Body of pancreas (tissue), 4 donors: ENCODE data around the gene TNFRSF1A. TPM values are rescaled to one million over a fixed set of nuclear protein-coding genes. Genes with fewer than 3 reads are reported as not detected.

Experiments
- ATAC-seq: fragments of 150-250 bp; one replicate; pipeline ENCODE4 v1.9.1; 2016
- DNase-seq, 4 donors: peaks; one replicate each; pipeline ENCODE4 v3.0.0-alpha.2; 2019
- H3K27ac ChIP-seq, 4 donors: fragments of 200-600 bp; sonication (generic); 1 replicate in 3 of 4; 2 replicates in 1 of 4; pipeline versions ENCODE4 v1.5.1 to v1.6.1; 2016 to 2019; ENCODE audit warnings: mild to moderate bottlenecking in 1 of 4, mixed read lengths in 1 of 4, moderate library complexity in 1 of 4
- H3K27me3 ChIP-seq, 2 donors: fragments of 200-600 bp; sonication (generic); one replicate each; pipeline ENCODE4 v1.6.0; 2016; ENCODE audit warnings: mild to moderate bottlenecking in 1 of 2
- H3K36me3 ChIP-seq, 2 donors: fragments of 200-600 bp; sonication (generic); replicated peaks in 1 of 2; 2 replicates each; pipeline ENCODE4 v1.5.1; 2016; ENCODE audit warnings: low read depth in 2 of 2; ENCODE audit not compliant: insufficient read depth in 1 of 2
- H3K4me1 ChIP-seq: fragments of 200-600 bp; sonication (generic); one replicate; pipeline ENCODE4 v1.6.0; 2016
- H3K4me3 ChIP-seq, 2 donors: fragments of 200-600 bp; sonication (generic); 1 replicate in 1 of 2; 2 replicates in 1 of 2; pipeline ENCODE4 v1.5.1; 2016 to 2019
- H3K9me3 ChIP-seq, 3 donors: fragments of 200-600 bp; sonication (generic); 1 replicate in 2 of 3; 2 replicates in 1 of 3; pipeline ENCODE4 v1.5.1; 2016
- POLR2A ChIP-seq, 3 donors: fragments of 450-650 bp; IDR thresholded peaks; one replicate each; pipeline ENCODE4 v1.6.1; 2016; ENCODE audit warnings: antibody characterized with exemption in 3 of 3, mild to moderate bottlenecking in 2 of 3
- WGBS, 2 donors: methylation state at CpG; one replicate each; pipeline ENCODE4 v1.1.5; 2017; 5-methylcytosine and 5-hydroxymethylcytosine counted together
- intact Hi-C: fragments of 100-400 bp; cut with DNase I; formaldehyde crosslinking; loops from one replicate; pipeline ENCODE4 v1.15.1; 2023
- total RNA-seq, 2 donors: library from RNA; depleted of rRNA; stranded (reverse); fragments of >200 nt; gene quantifications; one replicate each; pipeline ENCODE4 v1.1.0, GENCODE V29; 2016
- TF ChIP-seq, protein P1 (sequence below), 7 experiments: fragments of 450-650 bp in 4 of 7; fragments of 200-600 bp in 3 of 7; sonication (generic) in 3 of 7; IDR thresholded peaks; one replicate each; pipeline ENCODE4 v1.5.1; 2016 to 2019; ENCODE audit warnings: antibody characterized with exemption in 7 of 7

The TNFRSF1A gene
- total RNA-seq, 2 donors from 2014 or later: 54.5 to 92.0 TPM

DNA sequence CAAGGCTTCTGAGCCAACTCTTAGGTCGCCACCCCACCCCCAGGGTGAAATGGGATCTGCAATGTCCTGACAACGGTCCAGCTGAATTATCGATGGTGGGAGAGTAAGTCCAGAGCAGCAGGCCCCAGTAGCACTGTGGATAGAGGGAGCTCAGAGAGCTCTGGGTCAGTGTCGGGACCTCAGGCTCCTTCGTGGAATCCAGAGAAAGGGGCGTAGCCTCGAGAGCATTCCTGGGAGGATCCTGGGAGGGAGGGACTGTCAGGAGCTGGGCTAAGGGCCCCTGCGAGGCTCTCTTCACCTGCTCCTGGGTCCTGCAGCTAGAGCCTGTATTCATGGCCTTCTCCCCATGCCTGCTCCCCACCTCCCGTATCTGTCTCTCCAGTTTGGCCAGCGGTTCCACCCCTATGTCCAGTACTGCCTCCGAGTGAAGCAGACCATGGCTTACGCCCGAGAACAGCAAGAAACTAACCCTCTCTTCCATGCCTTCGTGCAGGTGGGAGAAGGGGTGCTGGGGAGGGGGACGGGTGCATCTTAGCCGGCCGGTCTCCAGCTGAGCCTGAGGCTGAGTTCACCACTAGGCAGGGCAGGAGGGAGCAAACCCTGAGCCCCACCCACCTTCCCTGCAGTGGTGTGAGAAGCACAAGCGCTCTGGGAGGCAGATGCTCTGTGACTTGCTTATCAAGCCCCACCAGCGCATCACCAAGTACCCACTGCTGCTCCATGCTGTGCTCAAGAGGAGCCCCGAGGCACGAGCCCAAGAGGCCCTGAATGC lies 24.8 kb downstream of the TNFRSF1A start:
- Histone ChIP-seq H3K27ac (no peak overlapping the region), H3K4me3 (no peak overlapping the region), H3K36me3 (no peaks in the 10 kb centered on the region), H3K9me3 (no peaks in the 10 kb centered on the region), H3K27me3 (no peaks in the 10 kb centered on the region), H3K4me1 (peaks cover 19% of the 10 kb centered on the region)
- WGBS, 2 donors: 84 to 85% methylated on average over 11 to 21 of the region's 21 CpGs
- no peak for DNase-seq
- ATAC-seq: no peak
- intact Hi-C loops: no loop called here
- TF ChIP-seq, protein P1, sequence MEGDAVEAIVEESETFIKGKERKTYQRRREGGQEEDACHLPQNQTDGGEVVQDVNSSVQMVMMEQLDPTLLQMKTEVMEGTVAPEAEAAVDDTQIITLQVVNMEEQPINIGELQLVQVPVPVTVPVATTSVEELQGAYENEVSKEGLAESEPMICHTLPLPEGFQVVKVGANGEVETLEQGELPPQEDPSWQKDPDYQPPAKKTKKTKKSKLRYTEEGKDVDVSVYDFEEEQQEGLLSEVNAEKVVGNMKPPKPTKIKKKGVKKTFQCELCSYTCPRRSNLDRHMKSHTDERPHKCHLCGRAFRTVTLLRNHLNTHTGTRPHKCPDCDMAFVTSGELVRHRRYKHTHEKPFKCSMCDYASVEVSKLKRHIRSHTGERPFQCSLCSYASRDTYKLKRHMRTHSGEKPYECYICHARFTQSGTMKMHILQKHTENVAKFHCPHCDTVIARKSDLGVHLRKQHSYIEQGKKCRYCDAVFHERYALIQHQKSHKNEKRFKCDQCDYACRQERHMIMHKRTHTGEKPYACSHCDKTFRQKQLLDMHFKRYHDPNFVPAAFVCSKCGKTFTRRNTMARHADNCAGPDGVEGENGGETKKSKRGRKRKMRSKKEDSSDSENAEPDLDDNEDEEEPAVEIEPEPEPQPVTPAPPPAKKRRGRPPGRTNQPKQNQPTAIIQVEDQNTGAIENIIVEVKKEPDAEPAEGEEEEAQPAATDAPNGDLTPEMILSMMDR (IDR thresholded peaks at IDR 0.05): no peak

DNA sequence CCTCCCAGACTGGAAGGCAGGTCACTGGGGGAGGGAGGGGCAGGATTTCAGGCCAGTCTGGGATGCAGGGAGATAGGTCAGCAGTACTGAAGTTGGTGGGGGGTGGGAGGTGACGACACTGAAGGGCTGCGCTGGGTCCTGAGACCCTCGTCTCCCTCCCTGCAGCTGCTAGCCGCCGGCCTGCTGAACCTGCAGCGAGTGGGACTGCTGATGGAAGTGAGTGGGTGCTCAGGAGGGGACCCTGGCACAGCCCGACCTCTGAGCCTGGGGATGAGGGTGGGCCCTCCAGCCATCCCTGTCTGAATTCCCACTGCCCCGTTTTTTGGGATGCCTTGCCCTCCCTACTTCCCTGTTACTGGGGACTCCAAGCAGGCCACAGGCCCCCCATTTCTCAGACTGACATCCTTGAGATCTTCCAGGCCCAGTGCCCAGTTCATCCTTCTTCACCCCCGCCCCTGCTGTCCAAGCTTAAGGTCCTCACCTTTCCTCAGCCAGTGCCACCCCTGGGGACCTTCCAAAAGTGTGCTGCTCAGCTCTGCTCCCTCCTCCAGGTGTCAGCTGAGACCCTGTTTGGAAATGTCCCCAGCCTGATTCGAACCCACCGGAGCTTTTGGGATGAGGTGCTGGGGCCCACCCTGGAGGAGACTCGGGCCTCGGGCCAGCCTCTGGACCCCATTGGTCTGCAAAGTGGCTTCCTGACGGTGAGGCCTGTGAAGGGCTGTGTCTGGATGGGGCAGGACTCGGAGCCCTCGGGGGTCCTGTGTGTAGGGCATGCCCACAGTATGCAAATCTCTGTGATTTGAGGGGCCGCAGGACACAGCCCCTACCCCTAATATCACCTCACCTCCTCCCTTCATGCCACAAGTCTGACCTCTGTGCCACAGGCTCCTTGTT lies 25.9 kb downstream of the TNFRSF1A start:
- no peak for ATAC-seq
- DNase-seq: no peak
- WGBS, 2 donors: 83 to 85% methylated on average over 6 to 17 of the region's 17 CpGs
- Histone ChIP-seq H3K9me3 (no peaks in the 10 kb centered on the region), H3K27ac (no peak overlapping the region), H3K4me1 (peaks cover 25% of the 10 kb centered on the region), H3K27me3 (no peaks in the 10 kb centered on the region), H3K4me3 (no peak overlapping the region), H3K36me3 (no peaks in the 10 kb centered on the region)
- no peak for TF ChIP-seq POLR2A (IDR thresholded peaks at IDR 0.05)
- TF ChIP-seq, protein P1 (IDR thresholded peaks at IDR 0.05): no peak
- intact Hi-C loops: no loop called here

DNA sequence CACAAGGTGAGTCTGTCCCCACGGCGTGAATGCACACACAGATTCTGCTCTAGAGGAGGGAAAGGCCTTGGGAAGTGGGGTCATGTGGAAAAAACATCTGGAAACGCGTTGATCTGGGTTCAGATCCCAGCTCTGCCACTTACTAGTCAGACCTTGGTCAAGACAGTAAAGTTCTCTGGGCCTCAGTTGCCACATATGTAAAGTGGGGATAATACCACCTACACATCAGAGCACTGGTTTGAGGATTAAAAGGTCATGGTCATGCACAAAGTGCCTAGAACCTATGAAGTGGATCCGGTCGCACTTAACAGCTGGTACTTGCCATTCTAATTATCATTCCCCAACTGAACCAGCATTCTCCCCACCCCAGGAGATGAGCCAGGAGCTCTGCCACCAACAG lies 26.7 kb downstream of the TNFRSF1A start:
- ATAC-seq (no peak), DNase-seq (no peak)
- intact Hi-C loops: no loop called here
- no peak overlapping the region for H3K27ac ChIP-seq
- H3K4me3 ChIP-seq: no peak overlapping the region
- peaks cover 32% of the 10 kb centered on the region for H3K4me1 ChIP-seq
- H3K36me3 ChIP-seq: no peaks in the 10 kb centered on the region
- TF ChIP-seq POLR2A (IDR thresholded peaks at IDR 0.05): no peak
- TF ChIP-seq, protein P1 (IDR thresholded peaks at IDR 0.05): no peak
- 82 to 85% methylated on average over 6 of the region's 6 CpGs for WGBS, 2 donors
- no peaks in the 10 kb centered on the region for H3K9me3 ChIP-seq
- H3K27me3 ChIP-seq: no peaks in the 10 kb centered on the region

DNA sequence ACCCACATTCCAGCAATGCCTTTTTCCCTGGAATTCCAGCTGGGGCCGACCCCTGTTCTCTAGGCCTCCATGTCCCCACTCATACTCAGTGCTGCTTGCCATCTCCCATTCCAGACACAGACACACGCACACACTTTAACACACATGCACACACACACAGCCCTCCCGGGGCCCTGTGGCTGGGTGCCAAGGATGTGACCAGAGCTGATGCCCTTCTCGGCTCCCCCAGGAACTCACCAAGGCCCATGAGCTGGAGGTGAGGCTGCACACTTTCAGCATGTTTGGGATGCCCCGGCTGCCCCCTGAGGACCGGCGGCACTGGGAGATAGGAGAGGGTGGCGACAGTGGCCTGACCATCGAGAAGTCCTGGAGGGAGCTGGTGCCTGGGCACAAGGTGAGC lies 27.1 kb downstream of the TNFRSF1A start:
- TF ChIP-seq, protein P1 (IDR thresholded peaks at IDR 0.05): no peak
- TF ChIP-seq POLR2A (IDR thresholded peaks at IDR 0.05): no peak
- H3K27me3 ChIP-seq: no peaks in the 10 kb centered on the region
- DNase-seq: no peak
- H3K27ac ChIP-seq: no peak overlapping the region
- no peak for ATAC-seq
- 85 to 93% methylated on average over 8 of the region's 9 CpGs for WGBS, 2 donors
- no peaks in the 10 kb centered on the region for H3K9me3 ChIP-seq
- H3K36me3 ChIP-seq: no peaks in the 10 kb centered on the region
- H3K4me3 ChIP-seq: no peak overlapping the region
- intact Hi-C loops: no loop called here
- H3K4me1 ChIP-seq: peaks cover 36% of the 10 kb centered on the region
